CD4-positive, alpha-beta memory T cell (primary cell): ENCODE results near the gene IL1R2. TPM values are rescaled to one million over a fixed set of nuclear protein-coding genes. Genes with fewer than 3 reads are reported as not detected.

Experiments used
- CTCF ChIA-PET: fragments of 350-600 bp; sonication (Branson Sonifier 250); formaldehyde crosslinking; loops from one replicate; lab custom pipeline; 2021; ENCODE audit warnings: inconsistent platforms; ENCODE audit not compliant: partially characterized antibody; lab: Charles Lee
- POLR2A ChIA-PET: fragments of 350-600 bp; sonication (Branson Sonifier 250); formaldehyde crosslinking; loops from one replicate; lab custom pipeline; 2021; ENCODE audit not compliant: partially characterized antibody; lab: Charles Lee
- DNase-seq, 5 donors: peaks; one replicate each; pipeline versions ENCODE4 v3.0.0 to v3.0.0-alpha.2; 2020 to 2022; ENCODE audit warnings: mixed read lengths in 1 of 5
- H3K27ac ChIP-seq: one replicate; pipeline ENCODE4 v1.7.0; 2013; ENCODE audit warnings: low read depth, low read length
- H3K27me3 ChIP-seq: 2 replicates; pipeline ENCODE4 v1.7.0; 2013; ENCODE audit warnings: mild to moderate bottlenecking, low read length, moderate library complexity; ENCODE audit not compliant: insufficient read depth
- H3K36me3 ChIP-seq: 2 replicates; pipeline ENCODE4 v1.7.0; 2013; ENCODE audit warnings: mild to moderate bottlenecking, low read length, moderate library complexity; ENCODE audit not compliant: insufficient read depth
- H3K4me1 ChIP-seq: 2 replicates; pipeline ENCODE4 v1.7.0; 2013; ENCODE audit warnings: mild to moderate bottlenecking, low read length, moderate library complexity; ENCODE audit not compliant: insufficient read depth
- H3K4me3 ChIP-seq, 2 donors: one replicate each; pipeline ENCODE4 v1.7.0; 2013; ENCODE audit warnings: low read length in 2 of 2, mild to moderate bottlenecking in 1 of 2
- H3K9me3 ChIP-seq, 2 donors: one replicate each; pipeline ENCODE4 v1.7.0; 2013; ENCODE audit warnings: low read length in 2 of 2, control low read depth in 1 of 2; ENCODE audit not compliant: control insufficient read depth in 1 of 2
- H3K27ac Mint-ChIP-seq, 7 donors: one replicate each; pipeline ENCODE4 v1.8.0; 2020 to 2021; ENCODE audit warnings: mixed read lengths in 7 of 7, mild to moderate bottlenecking in 6 of 7, inconsistent platforms in 3 of 7, moderate library complexity in 3 of 7
- H3K27me3 Mint-ChIP-seq, 2 donors: one replicate each; pipeline ENCODE4 v1.8.0; 2020 to 2021; ENCODE audit warnings: mixed read lengths in 2 of 2
- H3K36me3 Mint-ChIP-seq, 2 donors: one replicate each; pipeline ENCODE4 v1.8.0; 2020 to 2021; ENCODE audit warnings: mixed read lengths in 2 of 2, inconsistent platforms in 1 of 2, mild to moderate bottlenecking in 1 of 2
- H3K4me1 Mint-ChIP-seq, 4 donors: one replicate each; pipeline ENCODE4 v1.8.0; 2020 to 2021; ENCODE audit warnings: mixed read lengths in 4 of 4, mild to moderate bottlenecking in 1 of 4
- H3K4me3 Mint-ChIP-seq, 8 donors: one replicate each; pipeline ENCODE4 v1.8.0; 2020 to 2021; ENCODE audit warnings: mixed read lengths in 8 of 8, mild to moderate bottlenecking in 7 of 8, moderate library complexity in 6 of 8, inconsistent platforms in 3 of 8
- H3K9me3 Mint-ChIP-seq, 8 donors: one replicate each; pipeline ENCODE4 v1.8.0; 2020 to 2021; ENCODE audit warnings: mixed read lengths in 8 of 8, mild to moderate bottlenecking in 5 of 8, inconsistent platforms in 3 of 8, moderate library complexity in 1 of 8
- intact Hi-C: fragments of 100-400 bp; cut with micrococcal nuclease; formaldehyde crosslinking; loops from one replicate; pipeline ENCODE4 v1.15.1; 2023
- polyA plus RNA-seq, 2 donors: library from polyadenylated mRNA; unstranded; fragments of 300-500 nt; fragmentation: Illumina TruSeq; gene quantifications; one replicate each; pipeline ENCODE4 v1.2.3, GENCODE V29; 2021
- total RNA-seq, 2 experiments: library from RNA; stranded (reverse); gene quantifications; one replicate each; pipeline ENCODE4 v1.2.3, GENCODE V29; 2021

Gene IL1R2
- total and polyA plus RNA-seq, 4 experiments from 2014 or later, result 0.61 to 2.1 TPM; not detected in 2

GRCh38 chr2:101967826-101968513 is 23.8 kb upstream of the IL1R2 start:
- peaks cover 5 to 21% (median 12%) of the 10 kb centered on the region in 8 donors for H3K9me3 Mint-ChIP-seq
- no peak overlapping the region for H3K27ac ChIP-seq
- no peaks in the 10 kb centered on the region for H3K36me3 ChIP-seq
- H3K4me3 Mint-ChIP-seq, result no peak overlapping the region
- intact Hi-C loops, result no loop called here
- DNase-seq, result no peak
- H3K27me3 Mint-ChIP-seq, result peaks cover 3% of the 10 kb centered on the region in 2 donors
- ChIA-PET CTCF (no interaction called here), POLR2A (no interaction called here)
- no peaks in the 10 kb centered on the region for H3K27me3 ChIP-seq
- no peak overlapping the region for H3K4me3 ChIP-seq
- H3K27ac Mint-ChIP-seq, result no peak overlapping the region
- H3K9me3 ChIP-seq, result no peaks in the 10 kb centered on the region
- H3K4me1 ChIP-seq, result no peaks in the 10 kb centered on the region
- no peaks in the 10 kb centered on the region for H3K4me1 Mint-ChIP-seq
- H3K36me3 Mint-ChIP-seq, result no peaks in the 10 kb centered on the region

GRCh38 chr2:101969723-101970122 is 22.0 kb upstream of the IL1R2 start:
- ChIA-PET POLR2A (no interaction called here), CTCF (no interaction called here)
- H3K4me1 Mint-ChIP-seq, result no peaks in the 10 kb centered on the region
- no peak overlapping the region for H3K27ac Mint-ChIP-seq
- intact Hi-C loops, result no loop called here
- peaks cover 5 to 22% (median 15%) of the 10 kb centered on the region in 8 donors for H3K9me3 Mint-ChIP-seq
- H3K4me3 Mint-ChIP-seq, result no peak overlapping the region
- H3K36me3 Mint-ChIP-seq, result no peaks in the 10 kb centered on the region
- H3K27me3 ChIP-seq, result no peaks in the 10 kb centered on the region
- no peak overlapping the region for H3K27ac ChIP-seq
- DNase-seq, result no peak
- no peak overlapping the region for H3K4me3 ChIP-seq
- H3K27me3 Mint-ChIP-seq, result peaks cover 1 to 3% of the 10 kb centered on the region in 2 donors
- H3K4me1 ChIP-seq, result no peaks in the 10 kb centered on the region
- no peaks in the 10 kb centered on the region for H3K9me3 ChIP-seq
- H3K36me3 ChIP-seq, result no peaks in the 10 kb centered on the region

DNA sequence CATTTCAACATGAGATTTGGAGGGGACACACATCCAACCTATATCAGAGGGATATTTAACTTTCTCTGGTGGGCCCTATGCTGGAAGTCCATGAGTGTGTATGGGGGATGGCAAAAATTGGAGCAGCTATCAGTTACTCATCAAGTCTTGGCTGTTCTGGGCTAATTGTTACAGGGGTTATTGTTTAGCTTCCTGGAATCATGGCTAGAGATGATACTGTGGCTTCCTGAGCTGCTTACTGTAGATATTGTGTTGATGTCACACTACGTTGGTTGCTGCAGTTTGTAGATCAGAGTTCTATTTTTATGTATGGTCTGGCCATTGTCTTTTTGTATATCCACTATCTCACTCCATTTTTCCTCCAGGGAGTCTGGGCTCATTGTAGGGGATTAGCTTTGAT is 20.9 kb upstream of the IL1R2 start:
- DNase-seq, result no peak
- Mint-ChIP-seq H3K27me3 (peaks cover 1 to 6% of the 10 kb centered on the region in 2 donors), H3K4me1 (no peaks in the 10 kb centered on the region), H3K27ac (no peak overlapping the region), H3K4me3 (no peak overlapping the region), H3K9me3 (peaks cover 5 to 22% (median 14%) of the 10 kb centered on the region in 8 donors), H3K36me3 (no peaks in the 10 kb centered on the region)
- Histone ChIP-seq H3K9me3 (no peaks in the 10 kb centered on the region), H3K36me3 (no peaks in the 10 kb centered on the region), H3K4me3 (no peak overlapping the region), H3K27ac (no peak overlapping the region), H3K4me1 (no peaks in the 10 kb centered on the region), H3K27me3 (no peaks in the 10 kb centered on the region)
- ChIA-PET POLR2A (no interaction called here), CTCF (no interaction called here)
- intact Hi-C loops, result no loop called here

GRCh38 chr2:101971836-101972235 is 19.9 kb upstream of the IL1R2 start:
- intact Hi-C loops, result no loop called here
- POLR2A ChIA-PET, result no interaction called here

GRCh38 chr2:101972621-101973434 is 18.9 kb upstream of the IL1R2 start:
- CTCF ChIA-PET, result no interaction called here
- DNase-seq, result no peak
- no peak overlapping the region for H3K27ac Mint-ChIP-seq
- Histone ChIP-seq H3K4me1 (no peaks in the 10 kb centered on the region), H3K9me3 (no peaks in the 10 kb centered on the region), H3K27ac (no peak overlapping the region), H3K36me3 (no peaks in the 10 kb centered on the region), H3K27me3 (no peaks in the 10 kb centered on the region), H3K4me3 (no peak overlapping the region)
- H3K36me3 Mint-ChIP-seq, result no peaks in the 10 kb centered on the region
- intact Hi-C loops, result no loop called here
- peaks cover 5 to 22% (median 13%) of the 10 kb centered on the region in 8 donors for H3K9me3 Mint-ChIP-seq
- H3K27me3 Mint-ChIP-seq, result peaks cover 1 to 11% of the 10 kb centered on the region in 2 donors
- POLR2A ChIA-PET, result no interaction called here
- H3K4me1 Mint-ChIP-seq, result no peaks in the 10 kb centered on the region
- no peak overlapping the region for H3K4me3 Mint-ChIP-seq

More at GRCh38 chr2:101971836-101972235, 19.9 kb upstream of the IL1R2 start:
- Mint-ChIP-seq H3K4me1 (no peaks in the 10 kb centered on the region), H3K9me3 (peaks cover 5 to 22% (median 14%) of the 10 kb centered on the region in 8 donors), H3K27me3 (peaks cover 1 to 9% of the 10 kb centered on the region in 2 donors), H3K36me3 (no peaks in the 10 kb centered on the region), H3K27ac (no peak overlapping the region), H3K4me3 (no peak overlapping the region)
- no peak for DNase-seq
- Histone ChIP-seq H3K36me3 (no peaks in the 10 kb centered on the region), H3K9me3 (no peaks in the 10 kb centered on the region), H3K27me3 (no peaks in the 10 kb centered on the region), H3K4me1 (no peaks in the 10 kb centered on the region), H3K4me3 (no peak overlapping the region), H3K27ac (no peak overlapping the region)
- CTCF ChIA-PET, result no interaction called here

DNA sequence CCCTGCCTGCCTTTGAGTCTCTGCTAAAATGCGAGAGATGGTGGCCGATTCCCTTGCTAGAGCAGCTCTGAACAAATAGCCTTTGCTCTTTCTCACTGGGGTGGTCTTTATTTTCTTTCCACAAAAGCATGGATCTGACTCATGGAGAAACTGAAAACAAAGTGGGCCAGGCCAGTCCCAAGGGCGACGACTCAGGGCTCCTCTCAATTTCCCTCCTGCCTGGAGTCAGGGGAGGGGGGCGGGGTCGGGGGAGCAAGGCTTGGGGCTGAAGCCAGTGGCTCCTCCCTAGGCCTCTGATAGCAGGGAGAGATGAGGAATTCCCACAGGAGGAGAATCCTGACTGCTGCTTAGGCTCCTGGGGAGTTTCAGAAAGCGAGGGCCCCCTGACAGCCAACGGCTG is 17.1 kb upstream of the IL1R2 start:
- Histone ChIP-seq H3K9me3 (no peaks in the 10 kb centered on the region), H3K27ac (no peak overlapping the region), H3K27me3 (no peaks in the 10 kb centered on the region), H3K4me3 (no peak overlapping the region), H3K36me3 (no peaks in the 10 kb centered on the region), H3K4me1 (no peaks in the 10 kb centered on the region)
- ChIA-PET POLR2A (no interaction called here), CTCF (no interaction called here)
- Mint-ChIP-seq H3K4me1 (no peaks in the 10 kb centered on the region), H3K36me3 (no peaks in the 10 kb centered on the region), H3K27me3 (peaks cover 1 to 11% of the 10 kb centered on the region in 2 donors), H3K4me3 (no peak overlapping the region), H3K27ac (no peak overlapping the region), H3K9me3 (peaks cover 5 to 22% (median 13%) of the 10 kb centered on the region in 8 donors)
- intact Hi-C loops, result no loop called here
- DNase-seq, result no peak

GRCh38 chr2:101975171-101975870 is 16.4 kb upstream of the IL1R2 start:
- Mint-ChIP-seq H3K9me3 (peaks cover 4 to 17% (median 10%) of the 10 kb centered on the region in 8 donors), H3K27me3 (peaks cover 1 to 11% of the 10 kb centered on the region in 2 donors), H3K4me3 (no peak overlapping the region), H3K27ac (no peak overlapping the region), H3K36me3 (no peaks in the 10 kb centered on the region), H3K4me1 (no peaks in the 10 kb centered on the region)
- ChIA-PET POLR2A (no interaction called here), CTCF (interaction anchor here (0.7 kb wide), 1 partner anchor 90 kb away, joined by 4 read pairs; no protein-coding TSS in a partner anchor)
- Histone ChIP-seq H3K36me3 (no peaks in the 10 kb centered on the region), H3K4me1 (no peaks in the 10 kb centered on the region), H3K27ac (no peak overlapping the region), H3K4me3 (no peak overlapping the region), H3K27me3 (no peaks in the 10 kb centered on the region), H3K9me3 (no peaks in the 10 kb centered on the region)
- intact Hi-C loops, result no loop called here
- no peak for DNase-seq
